Breast epithelium (tissue), 3 donors: ENCODE data around the gene RABGEF1.

Experiments used
- CTCF ChIP-seq, 3 donors: fragments of 450-650 bp; IDR thresholded peaks; one replicate each; pipeline ENCODE4 v1.5.1; 2016 to 2017; ENCODE audit warnings: antibody characterized with exemption in 3 of 3, mild to moderate bottlenecking in 3 of 3, moderate library complexity in 3 of 3
- POLR2A ChIP-seq: fragments of 450-650 bp; IDR thresholded peaks from one replicate; pipeline ENCODE4 v1.6.1; 2016; ENCODE audit warnings: antibody characterized with exemption, mild to moderate bottlenecking, moderate library complexity
- POLR2AphosphoS5 ChIP-seq, 3 donors: sonication (generic); formaldehyde crosslinking; IDR thresholded peaks; one replicate each; pipeline ENCODE4 v1.6.1; 2017; ENCODE audit warnings: antibody characterized with exemption in 3 of 3

GRCh38 chr7:66810716-66811115 is 70.2 kb downstream of the RABGEF1 start:
- TF ChIP-seq CTCF (IDR thresholded peaks at IDR 0.05) (no peak), POLR2AphosphoS5 (IDR thresholded peaks at IDR 0.05) (no peak), POLR2A (no peak)
